ENCODE results near the gene VPS18.

VPS18 gene

DNA sequence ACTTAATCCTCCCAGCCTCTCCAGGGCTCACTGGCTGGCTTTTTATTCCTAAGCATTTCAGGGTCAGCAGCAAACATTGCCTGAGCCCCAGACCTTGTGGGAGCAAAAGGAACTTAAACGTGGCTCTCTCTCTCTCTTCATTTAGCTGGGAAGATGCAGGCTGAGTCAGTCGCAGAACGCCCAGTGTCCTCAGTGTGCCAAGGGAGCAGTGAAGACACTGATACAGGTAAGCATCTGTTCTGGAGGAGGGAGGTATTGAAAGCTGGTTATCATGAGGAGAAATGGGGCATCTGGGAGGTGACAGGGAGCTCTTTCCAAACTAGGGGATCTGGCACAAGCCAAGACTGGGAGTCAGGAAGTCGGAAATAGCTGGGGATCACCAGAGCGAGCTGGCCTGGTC lies 24.6 kb upstream of the VPS18 start:
- no peak for DNase-seq

- DNase-seq: no peak
These were observed 23.5 kb upstream of the VPS18 start for GRCh38 chr15:40870716-40871115.

DNA sequence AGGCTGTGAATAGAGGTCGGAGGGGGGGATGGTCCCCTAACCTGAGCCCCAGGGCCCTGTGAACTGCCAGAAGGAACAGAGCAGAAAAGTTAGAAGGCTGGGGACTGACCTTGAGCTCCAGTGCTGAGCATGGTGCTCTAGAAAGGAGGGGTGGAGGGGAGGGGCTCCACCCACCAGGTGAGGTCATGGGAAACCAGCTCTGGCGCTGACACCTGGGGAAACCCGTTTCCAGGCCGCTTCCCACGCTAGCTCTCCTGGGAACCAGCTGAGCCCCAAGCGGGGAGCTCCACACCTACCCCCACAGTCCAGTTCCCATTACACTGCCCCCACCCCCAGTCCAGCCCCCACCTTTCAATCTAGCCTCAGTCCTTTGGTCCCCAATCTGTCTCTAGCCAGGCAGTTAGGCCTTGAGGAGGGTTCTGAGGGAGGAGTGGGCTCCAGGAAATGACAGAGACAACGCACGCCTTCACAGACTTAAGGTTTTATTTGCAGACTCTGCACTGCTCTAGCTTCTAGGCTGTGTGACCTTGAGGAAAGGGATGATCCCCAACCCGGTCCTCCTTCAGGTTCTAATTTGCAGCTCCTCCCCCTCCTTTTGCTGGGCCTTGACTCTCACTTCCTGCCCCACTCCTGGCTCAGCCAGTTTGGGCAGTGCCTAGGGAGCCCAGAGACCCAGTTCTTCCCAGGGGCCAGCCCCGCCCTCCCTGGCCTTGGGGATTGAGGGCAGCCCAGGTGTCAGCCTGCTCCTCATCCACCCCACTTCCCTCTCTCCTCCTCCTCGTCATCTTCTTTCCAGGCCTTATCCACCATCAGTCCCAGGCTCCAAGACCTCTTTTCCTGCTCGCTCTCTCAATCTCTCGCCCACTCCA lies 22.3 kb upstream of the VPS18 start:
- no peak for DNase-seq

- DNase-seq: no peak
These were observed 21.2 kb upstream of the VPS18 start for GRCh38 chr15:40872791-40873693.

GRCh38 chr15:40873694-40874561 lies 20.3 kb upstream of the VPS18 start, which contains the start of gene RHOV:
Gene RHOV, minus strand, starts transcription at chr15:40874234. Its CDS starts 95 bp downstream, at chr15:40874139.
- DNase-seq: peak; percentile 41 to 48

DNA sequence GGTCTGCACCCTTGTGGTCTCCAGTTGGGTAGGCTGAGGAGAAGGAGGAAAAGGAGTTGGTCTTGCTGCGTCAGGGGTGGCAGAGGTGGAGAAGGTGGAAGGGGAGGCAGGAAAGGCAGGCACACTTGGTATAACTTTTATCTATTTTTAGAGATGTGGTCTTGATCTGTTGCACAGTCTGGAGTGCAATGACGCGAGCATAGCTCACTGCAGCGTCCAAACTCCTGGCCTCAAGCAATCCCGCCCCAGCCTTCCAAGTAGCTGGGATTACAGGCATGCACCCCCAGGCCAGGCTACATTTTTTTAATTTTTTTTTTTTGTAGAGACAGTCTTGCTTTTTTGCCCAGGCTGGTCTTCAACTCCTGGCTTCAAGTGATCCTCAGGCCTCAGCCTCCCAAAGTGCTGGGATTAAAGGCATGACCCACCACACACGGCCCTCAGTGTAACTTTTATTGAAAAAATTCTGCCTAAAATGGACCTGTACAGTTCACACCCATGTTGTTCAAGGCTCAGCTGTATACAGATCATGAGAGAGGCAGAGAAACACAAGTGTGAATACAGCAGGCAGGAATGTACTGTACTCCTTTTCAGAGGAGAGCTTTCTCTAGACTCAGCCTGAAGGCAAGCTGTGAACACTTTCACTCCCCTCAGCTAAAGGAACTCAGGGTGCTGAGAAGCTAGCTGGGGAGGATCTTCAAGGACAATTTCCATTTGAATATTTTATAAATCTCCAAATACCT lies 18.1 kb upstream of the VPS18 start:
- DNase-seq: no peak

DNA sequence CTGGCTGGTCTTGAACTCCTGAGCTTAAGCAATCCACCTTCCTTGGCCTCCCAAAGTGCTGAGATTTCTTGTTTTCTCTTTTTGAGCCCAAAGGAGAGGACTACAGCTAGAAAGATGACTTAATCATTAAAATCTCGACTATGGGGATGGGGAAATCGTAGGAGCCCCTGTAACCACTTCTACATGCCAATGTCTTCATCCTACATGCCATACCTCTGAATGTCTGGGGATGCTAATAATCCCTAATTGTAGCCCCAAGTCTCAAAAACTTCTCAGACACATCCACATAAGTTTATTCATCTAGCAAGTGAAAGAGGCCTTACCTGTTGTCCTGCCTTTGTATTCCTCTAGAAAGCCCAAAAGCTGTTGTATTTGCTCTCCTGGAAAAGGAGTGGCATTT lies 16.6 kb upstream of the VPS18 start:
- no peak for DNase-seq

DNA sequence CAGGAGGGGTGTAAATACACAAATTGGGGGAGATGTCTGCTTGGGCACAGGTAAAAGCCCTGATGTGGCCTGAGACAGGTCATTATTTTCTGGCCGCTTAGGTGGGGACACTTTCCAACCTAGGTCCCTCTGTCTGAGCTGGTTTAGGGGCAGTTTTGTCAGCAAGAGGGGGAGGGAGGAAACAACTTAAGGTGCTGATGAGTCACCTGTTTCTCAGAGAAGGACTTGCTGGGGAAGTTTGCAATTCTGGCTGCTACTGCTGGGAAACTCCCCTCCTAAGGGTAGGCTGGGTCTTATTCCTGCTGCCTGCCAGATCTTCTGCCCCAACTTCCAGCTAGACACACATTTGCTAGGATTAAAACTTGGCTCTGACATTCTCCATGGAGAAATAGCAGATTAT lies 15.5 kb upstream of the VPS18 start:
- no peak for DNase-seq

GRCh38 chr15:40879609-40880008 lies 14.6 kb upstream of the VPS18 start:
- DNase-seq: no peak

DNA sequence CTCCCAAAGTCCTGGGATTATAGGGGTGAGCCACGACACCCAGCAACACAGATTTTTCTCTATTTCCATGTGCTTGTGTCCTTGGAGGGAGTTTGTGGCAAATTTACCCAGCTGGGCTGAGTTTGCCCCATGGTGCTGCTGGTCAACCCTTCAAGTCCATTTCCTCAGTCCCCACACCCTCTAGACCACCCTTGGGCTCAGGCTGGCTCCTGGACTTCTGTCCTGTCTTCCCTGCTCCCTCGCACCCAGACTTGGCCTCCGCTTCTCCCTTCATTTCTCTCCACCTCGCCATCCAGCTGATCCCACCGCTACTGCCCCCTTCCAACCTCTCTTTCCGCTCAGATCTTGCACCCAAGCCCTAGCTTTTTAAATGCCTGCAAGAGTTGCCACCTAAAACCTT lies 12.9 kb upstream of the VPS18 start:
- no peak for DNase-seq

GRCh38 chr15:40886586-40886985 lies 7.7 kb upstream of the VPS18 start:
- no peak for DNase-seq

DNA sequence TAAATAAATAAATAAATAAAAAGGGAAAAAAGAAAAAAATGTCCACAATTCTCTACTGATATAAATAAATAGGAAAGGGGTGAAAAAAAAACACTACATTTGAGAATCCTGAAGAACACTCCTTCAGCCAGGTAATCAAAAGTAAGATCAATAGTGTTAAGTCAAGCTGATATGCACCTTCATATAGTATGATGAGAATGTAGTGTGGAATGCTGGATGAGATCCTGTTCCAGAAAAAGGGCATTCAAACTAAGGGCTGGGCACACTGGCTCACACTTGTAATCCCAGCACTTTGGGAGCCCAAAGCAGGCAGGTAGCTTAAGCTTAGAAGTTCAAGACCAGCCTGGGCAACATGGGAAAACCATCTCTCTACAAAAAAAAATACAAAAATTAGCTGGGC lies 5.1 kb upstream of the VPS18 start:
- DNase-seq: no peak

GRCh38 chr15:40891138-40891537 lies 3.1 kb upstream of the VPS18 start:
- DNase-seq: no peak

DNA sequence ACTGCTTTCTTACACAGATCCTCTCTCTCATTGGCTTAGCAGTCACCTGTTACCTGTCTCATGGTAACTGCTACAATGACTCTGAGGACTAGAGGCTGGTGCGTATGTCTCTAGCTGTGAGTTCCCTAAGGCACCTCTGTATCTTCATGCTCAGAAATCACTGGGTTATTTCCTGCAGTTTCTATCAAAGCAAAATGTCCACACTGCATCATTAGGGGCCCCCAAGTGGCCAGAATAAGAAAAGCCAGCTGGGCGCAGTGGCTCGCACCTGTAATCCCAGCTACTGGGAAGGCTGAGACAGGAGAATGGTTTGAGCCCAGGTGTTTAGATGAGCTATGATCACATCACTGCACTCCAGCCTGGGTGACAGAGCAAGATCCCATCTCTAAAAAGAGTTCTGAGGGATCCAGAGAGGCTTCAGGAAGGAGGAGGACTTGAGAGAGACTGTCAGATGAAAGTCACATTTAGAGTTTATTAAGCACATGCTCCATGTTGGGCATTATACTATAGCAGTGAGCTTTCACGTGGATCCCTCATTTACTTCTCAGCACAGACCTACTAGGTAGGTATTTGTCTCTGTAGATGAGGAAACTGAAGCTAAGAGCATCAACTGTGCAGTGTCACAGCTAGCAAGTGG lies 2.3 kb upstream of the VPS18 start:
- DNase-seq: no peak

GRCh38 chr15:40892447-40893012 lies 1.7 kb upstream of the VPS18 start:
- DNase-seq: no peak

DNA sequence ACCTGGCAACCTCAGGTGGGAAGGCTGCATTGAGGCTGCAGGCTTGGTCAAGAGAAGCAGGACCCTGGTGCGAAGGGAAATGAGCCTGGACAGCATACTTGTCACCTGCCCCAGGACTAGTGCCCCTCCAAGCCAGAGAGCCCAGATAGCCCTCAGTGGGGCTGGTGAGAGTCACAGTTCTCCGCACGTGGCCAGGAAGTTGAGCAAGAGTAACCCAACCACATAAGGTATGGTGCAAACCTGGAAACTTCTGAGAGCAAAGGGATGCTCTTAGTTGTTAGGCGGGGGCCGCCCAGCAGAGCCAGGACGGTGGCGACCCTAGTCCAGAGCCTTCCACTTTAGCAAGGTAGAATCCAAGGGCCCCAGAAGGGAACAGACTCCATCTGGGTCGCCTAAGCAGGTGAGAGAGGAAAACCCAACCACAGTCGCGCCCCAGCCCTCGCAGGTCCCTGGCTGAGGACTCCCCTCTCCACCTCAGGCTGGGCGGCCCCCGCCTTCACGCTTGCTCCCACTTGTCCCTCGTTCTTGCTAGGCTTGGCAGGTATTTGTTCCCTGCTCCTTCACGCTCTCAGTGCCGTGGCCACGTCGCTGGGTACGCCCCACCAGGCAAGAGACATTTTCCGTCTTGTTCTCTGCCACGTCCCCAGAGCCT lies 1.1 kb upstream of the VPS18 start:
- DNase-seq: no peak

- DNase-seq: peak; percentile 43 to 44
These were observed 615 bp downstream of the VPS18 start for GRCh38 chr15:40894681-40895448.

GRCh38 chr15:40899536-40900207 lies 5.4 kb downstream of the VPS18 start:
- DNase-seq: no peak
